Fibroblast of skin of back (primary cell): ENCODE measurements around the gene PPIH. TPM values are rescaled to one million over a fixed set of nuclear protein-coding genes. Genes with fewer than 3 reads are reported as not detected.
A peak's percentile ranks its signal among the peaks of the same experiment; 100 is the strongest.
"Not testable (repeated sequence)": the region's sequence is repeated elsewhere in the genome, so short reads cannot be mapped to it uniquely, and the experiment has no call there.

Source experiments
- DNase-seq: peaks from one replicate; pipeline ENCODE4 v3.0.0-alpha.2; 2013
- polyA plus RNA-seq, 2 experiments: library from polyadenylated mRNA; unstranded; fragments of 120-200 nt; gene quantifications; one replicate each; pipeline ENCODE4 v1.2.1, GENCODE V29; 2013; ENCODE audit not compliant: insufficient read length in 2 of 2

The PPIH gene
- 53.6 TPM for polyA plus RNA-seq (2013, experiment 1 of 2; ENCODE audit: insufficient read length)
- polyA plus RNA-seq (2013, experiment 2 of 2; ENCODE audit: insufficient read length), result 26.5 TPM

DNA sequence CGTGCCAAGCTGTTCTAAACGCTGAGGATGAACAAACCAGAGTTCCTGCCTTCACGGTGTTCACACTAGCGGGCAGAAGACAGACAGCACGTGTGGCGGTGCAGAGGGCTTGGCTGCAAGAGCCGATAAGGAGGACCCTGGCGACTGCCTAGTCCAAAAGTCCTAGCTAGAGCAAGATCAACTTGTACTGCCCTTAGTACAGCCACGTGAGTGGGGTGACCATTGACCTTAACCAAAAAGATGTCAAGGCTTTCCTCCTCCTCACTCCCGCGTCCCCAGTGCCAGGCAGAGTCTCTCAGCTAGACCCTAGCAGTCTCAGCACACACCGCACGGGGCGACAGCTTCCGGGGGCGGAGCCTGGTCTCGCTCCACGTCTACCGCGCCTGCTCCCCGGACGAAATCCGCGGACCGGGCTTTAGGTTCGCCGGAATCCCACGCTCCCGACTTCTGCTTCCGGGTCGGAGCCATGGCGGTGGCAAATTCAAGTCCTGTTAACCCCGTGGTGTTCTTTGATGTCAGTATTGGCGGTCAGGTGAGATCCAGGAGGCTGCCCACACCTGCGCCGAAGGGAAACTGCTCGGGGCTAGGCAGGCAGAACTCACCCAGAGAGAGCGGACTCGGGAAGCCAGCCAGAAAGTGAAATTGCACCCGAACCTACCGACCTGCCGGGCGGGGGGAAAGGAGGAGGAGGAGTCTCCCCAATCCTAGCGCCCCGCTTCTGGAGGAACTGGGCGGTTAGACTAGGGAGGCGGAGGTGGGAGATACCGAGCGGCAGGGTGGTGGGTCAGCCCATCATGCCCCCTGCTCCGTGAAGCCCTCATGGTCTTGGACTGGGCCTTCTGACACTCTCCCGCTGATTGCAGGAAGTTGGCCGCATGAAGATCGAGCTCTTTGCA lies at the start of gene PPIH:
PPIH (plus strand) TSS at position 443 of the 896 bp plus-strand sequence; CDS start at position 467, 24 bp downstream.
- DNase-seq, result peak; percentile 92

GRCh38 chr1:42613803-42614131 lies 44.5 kb upstream of the PPIH start:
- DNase-seq, result no peak

DNA sequence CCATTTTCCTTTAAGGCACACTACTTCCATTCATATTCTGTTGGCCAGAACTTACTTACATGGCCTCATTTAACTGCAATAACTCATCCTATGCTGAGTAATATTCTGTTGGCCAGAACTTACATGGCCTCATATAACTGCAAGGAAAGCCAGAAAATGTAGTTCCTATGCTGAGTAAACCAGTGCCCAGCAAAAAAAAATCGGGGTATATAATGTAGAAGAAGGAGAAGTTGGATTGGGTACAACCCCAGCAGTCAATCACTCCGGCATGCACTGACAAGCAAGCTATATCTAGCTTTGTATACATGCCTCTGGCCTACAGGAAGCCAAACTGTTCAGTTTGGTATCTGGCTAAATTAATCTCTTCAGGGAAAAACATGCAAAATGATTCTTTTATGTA lies 39.4 kb upstream of the PPIH start:
- DNase-seq, result no peak

DNA sequence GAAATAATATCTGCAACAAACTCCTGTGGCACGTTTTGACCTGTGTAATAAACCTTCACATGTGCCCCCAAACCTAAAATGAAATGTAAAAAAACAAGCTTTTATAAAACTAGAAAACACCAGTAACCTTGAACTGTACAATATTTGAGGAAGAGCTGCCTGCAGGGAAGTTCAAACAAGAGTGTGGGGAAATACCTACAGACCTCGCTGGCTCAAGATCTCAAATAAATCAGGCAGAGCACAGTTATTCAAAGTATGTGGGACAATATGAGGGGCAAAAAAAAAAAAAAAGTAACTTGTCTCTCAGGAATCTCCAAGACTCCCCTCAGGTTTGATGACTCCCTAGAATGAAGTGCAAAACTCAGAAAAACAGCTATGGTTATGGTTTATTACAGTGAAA lies 37.9 kb upstream of the PPIH start:
- no peak for DNase-seq

DNA sequence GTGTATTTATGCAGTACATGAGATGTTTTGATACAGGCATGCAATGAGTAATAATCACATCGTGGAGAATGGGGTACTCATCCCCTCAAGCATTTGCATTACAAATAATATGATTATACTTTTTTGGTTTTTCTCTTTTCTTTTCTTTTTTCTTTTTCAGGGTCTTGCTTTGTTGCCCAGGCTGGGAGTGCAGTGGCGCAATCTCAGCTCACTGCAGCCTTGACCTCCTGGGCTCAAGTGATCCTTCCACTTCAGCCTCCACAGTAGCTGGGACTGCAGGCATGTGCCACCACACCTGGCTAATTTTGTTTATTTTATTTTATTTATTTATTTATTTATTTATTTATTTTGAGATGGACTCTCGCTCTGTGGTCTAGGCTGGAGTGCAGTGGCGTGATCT lies 37.0 kb upstream of the PPIH start:
- not testable (repeated sequence) for DNase-seq

DNA sequence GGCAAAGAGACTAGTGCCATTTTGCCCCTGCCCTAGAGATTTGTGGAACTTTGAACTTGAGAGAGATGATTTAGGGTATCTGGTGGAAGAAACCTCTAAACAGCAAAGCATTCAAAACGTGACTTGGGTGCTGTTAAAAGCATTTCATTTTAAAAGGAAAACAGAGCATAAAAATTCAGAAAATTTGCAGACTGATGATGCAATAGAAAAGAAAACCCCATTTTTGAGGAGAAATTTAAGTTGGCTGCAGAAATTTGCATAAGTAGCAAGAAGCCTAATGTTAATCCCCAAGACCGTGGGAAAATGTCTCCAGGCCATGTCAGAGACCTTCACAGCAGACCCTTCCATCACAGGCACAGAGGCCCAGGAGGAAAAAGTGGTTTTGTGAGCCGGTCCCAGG lies 31.0 kb upstream of the PPIH start:
- DNase-seq, result not testable (repeated sequence)

DNA sequence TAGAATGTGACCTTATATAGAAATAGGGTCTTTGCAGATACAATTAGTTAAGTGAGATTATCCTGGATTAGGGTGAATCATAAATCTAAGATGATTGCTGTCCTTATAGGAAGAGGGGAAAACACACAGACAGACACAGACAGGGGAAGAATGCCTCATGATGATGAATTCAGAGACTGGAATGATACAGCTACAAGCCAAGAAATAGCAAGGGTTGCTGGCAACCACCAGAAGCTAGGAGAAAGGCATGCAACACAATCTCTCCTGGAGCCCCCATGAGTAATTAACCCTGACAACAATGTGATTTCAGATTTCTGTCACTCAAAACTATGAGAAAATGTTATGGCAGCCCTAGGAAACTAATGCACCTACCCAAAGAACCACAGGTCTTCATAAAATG lies 19.1 kb upstream of the PPIH start:
- peak; percentile 39 for DNase-seq

GRCh38 chr1:42646056-42646455 lies 12.2 kb upstream of the PPIH start:
- peak; percentile 4 for DNase-seq

DNA sequence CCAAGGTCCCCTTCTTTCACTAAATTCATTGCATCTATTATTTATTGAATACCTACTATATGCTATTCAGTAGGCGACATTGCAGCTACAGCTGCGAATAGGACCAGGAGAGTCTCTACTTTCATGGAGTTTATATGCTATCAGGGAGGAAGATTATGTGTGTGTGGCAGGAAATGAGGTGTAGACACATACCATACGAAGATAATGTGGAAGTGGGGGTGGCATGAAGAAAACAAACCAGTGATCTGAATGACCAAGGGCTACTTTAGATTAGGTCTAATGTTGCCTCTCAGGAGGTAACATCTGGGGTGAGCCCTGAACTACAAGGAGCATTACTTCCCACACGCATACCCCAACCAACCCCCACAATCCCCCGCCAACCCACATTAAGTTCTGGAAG lies 1.0 kb upstream of the PPIH start:
- no peak for DNase-seq

- DNase-seq, result no peak
These were observed 684 bp downstream of the PPIH start for GRCh38 chr1:42658877-42659337.

- DNase-seq, result no peak
These were observed 2.8 kb downstream of the PPIH start for GRCh38 chr1:42660907-42661500.

DNA sequence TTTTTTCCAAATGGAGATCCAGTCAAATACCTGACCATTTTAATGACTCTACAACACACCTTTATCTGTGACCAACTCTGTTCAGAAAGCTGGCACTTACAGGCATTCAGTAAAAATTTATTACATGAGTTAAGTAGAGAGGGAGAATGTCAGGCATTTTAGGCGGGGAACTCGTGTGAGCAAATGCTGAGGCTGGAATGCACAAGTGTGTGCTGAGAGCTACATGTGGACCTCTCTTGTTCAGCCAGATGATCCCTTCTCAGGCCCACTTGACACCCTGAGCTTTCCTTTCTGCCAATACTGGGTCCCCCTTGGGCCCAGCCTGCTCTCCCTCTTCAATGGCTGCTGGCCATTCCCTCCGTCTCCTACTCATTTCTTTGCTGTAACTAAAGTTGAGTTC lies 11.7 kb downstream of the PPIH start:
- no peak for DNase-seq

GRCh38 chr1:42670425-42670824 lies 12.2 kb downstream of the PPIH start:
- no peak for DNase-seq

DNA sequence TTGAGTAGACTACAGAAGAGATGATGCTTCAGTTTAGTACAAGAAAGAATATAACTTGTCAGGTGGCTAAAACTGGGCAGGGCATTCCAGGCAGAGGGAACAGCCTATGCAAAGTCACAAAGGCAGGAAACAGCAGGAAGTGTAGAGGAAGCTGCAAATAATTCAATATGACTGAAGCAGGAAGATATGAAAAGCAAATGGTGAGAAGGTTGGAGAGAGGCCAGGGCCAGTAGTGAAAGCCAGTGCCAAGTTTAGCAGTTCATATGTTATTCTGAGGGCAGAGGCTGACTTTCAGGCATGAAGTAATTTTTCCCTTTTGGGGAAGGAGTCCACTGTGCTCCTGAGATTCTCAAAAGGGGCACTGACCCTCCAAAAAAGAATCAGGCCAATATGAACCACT lies 16.0 kb downstream of the PPIH start:
- no peak for DNase-seq

- no peak for DNase-seq
These were observed 16.5 kb downstream of the PPIH start for GRCh38 chr1:42674682-42675081.

DNA sequence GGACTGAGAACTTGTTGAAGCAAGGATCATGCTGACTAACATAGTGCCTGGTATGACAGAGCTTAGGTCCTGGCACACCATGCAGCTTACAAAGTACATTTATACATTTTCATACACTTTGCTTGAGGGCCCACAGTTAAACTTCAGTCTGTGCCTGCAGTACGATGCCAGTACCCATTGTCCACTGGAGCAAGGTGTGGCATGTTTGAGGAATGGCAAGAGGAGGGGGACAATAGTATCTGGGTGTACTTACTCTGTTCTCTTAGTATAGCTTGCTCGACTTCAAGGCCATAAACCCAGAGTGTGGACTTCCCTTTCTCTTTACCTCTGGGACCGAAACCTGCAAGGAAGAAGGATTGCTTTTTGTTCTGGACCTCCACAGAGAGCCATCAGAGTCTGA lies 17.2 kb downstream of the PPIH start:
- DNase-seq, result no peak

GRCh38 chr1:42676534-42677087 lies 18.4 kb downstream of the PPIH start:
- no peak for DNase-seq

DNA sequence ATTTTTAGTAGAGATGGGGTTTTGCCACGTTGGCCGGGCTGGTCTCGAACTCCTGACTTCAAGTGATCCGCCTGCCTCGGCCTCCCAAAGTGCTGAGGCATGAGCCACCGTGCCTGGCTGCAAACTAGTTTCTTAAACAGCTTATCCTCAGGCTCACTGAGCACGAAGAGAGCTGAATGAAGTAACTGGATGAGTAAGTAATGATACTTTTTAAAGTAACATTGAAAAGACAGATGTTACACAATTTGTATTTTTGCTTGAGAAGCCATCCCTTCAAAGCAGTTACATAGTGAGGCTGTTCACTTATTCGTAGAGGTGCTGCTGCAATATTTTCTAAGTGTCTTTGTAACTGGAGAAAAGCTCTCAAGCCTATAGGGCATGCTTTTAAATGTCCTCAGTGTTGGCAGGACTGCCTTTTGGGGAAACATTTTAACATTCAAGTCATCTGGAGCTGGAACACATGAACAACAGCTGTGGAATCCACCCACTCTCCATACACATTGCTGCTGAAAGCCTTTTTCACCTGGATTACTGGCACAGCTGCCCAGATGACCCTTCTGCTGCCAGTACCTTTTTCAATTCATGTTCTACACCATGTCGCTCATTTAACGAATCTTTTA lies 21.3 kb downstream of the PPIH start:
- no peak for DNase-seq

DNA sequence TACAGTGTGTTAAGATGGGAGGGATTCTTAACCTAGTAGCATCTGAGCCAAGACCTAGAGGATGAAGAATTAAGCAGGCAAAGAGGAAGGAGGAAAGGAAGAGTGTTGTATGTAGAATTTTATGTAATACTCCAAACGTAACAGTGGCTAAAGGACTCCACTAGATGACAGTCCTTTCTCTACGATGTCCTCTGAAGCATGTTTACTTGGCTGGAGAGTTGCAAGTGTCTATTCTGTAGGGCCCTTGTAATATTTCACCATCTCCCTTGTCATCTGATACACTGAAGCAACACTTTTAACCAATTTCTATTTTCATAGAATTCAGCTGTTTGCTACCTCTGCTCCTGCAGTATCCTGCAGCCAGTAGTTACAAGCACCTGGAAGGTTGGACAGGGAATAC lies 21.8 kb downstream of the PPIH start:
- no peak for DNase-seq

DNA sequence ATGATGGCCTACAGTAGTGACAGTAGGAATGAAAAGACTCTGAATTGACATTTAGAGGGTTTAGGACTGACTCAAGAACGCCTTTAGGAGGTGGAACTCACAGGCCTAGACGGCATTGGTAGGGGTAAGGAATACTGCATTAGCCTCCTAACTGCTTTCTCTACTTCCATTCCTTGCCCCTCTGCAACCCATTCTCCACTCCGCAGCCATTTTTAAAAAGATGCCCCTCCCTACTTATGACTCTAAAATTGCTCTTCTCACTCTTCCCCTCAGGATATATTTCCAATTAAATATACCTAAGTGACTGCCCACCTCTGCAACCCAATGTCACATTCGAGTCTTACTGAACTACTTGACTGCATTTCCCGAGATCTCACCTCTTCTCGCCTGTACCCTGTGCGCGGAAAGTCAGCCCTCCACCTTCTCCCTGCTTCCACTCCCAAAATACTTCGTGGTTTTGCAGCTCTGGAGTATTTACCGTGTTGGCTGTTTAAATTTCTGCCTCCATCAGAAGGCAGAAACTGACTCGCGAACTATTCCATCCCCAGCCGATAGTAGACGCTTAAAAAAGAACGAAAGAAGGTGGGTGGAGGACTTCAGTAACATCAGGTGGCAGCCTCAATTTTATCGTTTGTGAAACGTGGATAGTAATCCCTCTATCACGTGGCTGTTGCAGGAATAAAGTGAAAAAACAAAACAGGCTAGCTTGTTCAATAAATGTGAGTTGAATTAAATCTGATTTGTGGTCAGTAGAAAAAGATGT lies 22.9 kb downstream of the PPIH start:
- peak; percentile 19 for DNase-seq

GRCh38 chr1:42681741-42682483 lies 23.7 kb downstream of the PPIH start, which contains the start of gene YBX1:
Gene YBX1 (plus strand): TSS chr1:42682418. CDS start chr1:42682566, 148 bp downstream.
- DNase-seq, result peak; percentile 99

GRCh38 chr1:42682484-42682738 lies 24.2 kb downstream of the PPIH start:
- DNase-seq, result not testable (repeated sequence)
